Measurements from ENCODE around the gene OPCML.

Gene OPCML

DNA sequence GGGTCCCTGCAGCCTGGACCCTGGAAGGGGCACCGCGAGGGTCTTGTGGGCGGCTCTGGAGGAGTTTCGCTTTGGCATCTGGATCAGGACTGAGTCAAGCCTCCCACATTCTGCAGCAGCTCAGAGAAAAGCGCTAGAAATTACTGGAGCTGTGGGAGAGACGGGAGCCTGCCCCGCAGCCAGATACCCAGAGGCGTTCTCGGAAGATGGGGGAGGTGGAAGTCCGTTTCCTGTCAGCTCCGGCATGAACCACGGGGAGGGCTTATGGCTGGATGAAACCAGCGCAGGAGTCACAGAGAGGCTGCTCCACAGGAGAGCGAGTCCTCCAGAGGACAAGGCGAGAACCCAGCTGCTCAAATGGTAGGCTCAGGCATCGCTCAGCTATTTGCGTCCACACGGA, 379.3 kb downstream of the OPCML start:
- DNase-seq (ENCODE audit: low spot score), result no peak
- no peak for TF ChIP-seq CTCF (IDR thresholded peaks at IDR 0.05; ENCODE audit: extremely low read depth, missing control alignments)

DNA sequence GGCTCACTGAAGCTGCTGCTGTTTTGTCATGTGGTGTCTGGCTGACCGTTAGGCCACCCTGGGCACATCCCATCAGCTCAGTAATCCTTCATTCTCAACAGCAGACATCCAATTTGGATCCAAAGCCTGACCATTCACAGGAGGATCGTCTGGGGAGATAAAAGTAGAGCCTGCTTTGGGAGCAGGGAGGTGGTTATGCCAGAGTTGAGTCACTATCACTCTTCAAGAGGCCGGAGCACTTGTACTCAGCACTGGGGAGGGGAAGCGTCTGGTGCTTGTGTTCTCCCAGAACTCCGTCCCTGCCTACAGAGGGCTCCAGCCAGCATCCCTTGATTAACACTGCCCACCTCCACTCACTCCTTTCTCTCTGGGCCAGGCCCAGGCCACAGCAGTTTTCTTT, 382.6 kb downstream of the OPCML start:
- DNase-seq (ENCODE audit: low spot score), result no peak
- TF ChIP-seq CTCF (IDR thresholded peaks at IDR 0.05; ENCODE audit: extremely low read depth, missing control alignments), result no peak

DNA sequence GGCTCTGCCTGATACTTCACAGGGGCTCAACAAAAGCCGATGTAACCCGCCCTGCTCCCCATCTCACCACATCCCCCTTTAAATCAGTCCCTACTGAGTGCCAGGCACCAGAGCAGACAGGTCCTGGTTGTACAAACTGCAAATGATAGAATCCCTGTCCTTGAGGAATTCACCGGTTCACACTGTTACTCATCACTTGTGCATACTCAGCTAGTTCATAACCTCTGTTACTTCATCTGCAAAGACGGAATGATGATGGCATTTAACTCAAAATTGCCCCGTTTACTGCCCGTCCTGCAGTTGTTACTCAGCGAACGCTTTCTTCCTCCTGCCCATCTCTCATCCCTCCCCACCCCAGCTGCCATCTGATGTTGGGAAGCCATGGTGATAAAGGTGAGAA, 384.7 kb downstream of the OPCML start:
- DNase-seq (ENCODE audit: low spot score), result no peak
- TF ChIP-seq CTCF (IDR thresholded peaks at IDR 0.05; ENCODE audit: extremely low read depth, missing control alignments), result no peak

DNA sequence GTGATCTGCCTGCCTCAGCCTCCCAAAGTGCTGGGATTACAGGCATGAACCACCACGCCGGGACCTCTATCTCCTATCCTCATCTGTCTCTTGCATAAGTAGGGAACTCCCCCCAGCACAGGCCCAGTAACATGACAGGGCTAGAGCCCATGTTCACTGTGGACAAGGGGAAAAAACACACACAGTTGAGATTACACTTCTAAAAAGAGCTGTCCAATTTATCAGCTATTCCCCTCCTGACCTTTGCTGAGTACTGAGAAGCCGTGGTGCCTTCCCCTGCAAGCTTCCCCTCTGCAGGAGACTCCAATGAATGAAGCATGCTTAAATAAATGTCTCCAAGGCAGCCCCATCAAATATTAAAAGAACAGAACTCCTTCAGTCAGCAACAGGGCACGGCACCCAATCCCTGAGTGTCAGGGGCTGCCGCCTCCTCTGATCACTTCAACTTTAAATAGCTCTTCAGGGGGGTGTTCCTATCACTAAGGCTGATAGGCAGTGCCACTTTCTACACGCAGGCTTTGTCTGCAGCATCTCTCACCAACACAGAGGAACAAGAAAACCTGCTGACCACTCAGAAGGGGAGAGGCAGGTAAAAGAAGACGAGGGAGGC, 385.5 kb downstream of the OPCML start:
- no peak for DNase-seq (ENCODE audit: low spot score)
- TF ChIP-seq CTCF (IDR thresholded peaks at IDR 0.05; ENCODE audit: extremely low read depth, missing control alignments), result no peak

DNA sequence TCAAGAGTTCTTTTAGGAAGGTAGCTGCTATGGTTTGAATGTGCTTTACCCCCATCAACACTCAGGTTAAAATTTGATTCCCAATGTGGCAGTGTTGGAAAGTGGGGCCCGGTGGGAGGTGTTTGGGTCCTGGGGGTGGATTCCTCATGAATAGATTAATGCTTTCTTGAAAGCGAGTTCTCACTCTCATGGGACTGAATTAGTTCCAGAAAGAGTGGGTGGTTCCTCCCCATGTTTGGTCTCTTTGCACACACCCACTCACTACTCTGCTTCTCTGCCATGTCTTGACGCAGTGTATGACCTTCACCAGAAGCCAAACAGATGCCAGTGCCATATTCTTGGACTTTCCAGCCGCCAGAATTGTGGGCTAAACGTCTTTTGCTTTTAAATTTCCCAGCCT, 394.4 kb downstream of the OPCML start:
- no peak for TF ChIP-seq CTCF (IDR thresholded peaks at IDR 0.05; ENCODE audit: extremely low read depth, missing control alignments)
- DNase-seq (ENCODE audit: low spot score), result no peak

- no peak for DNase-seq (ENCODE audit: low spot score)
- TF ChIP-seq CTCF (IDR thresholded peaks at IDR 0.05; ENCODE audit: extremely low read depth, missing control alignments), result no peak
Observed at GRCh38 chr11:133137270-133137669, 395.0 kb downstream of the OPCML start.

- no peak for DNase-seq (ENCODE audit: low spot score)
- TF ChIP-seq CTCF (IDR thresholded peaks at IDR 0.05; ENCODE audit: extremely low read depth, missing control alignments), result no peak
Observed at GRCh38 chr11:133136376-133136775, 395.9 kb downstream of the OPCML start.
